A549 (cell line): ENCODE results near the gene AGXT.

Experiments used
- CBX2 ChIP-seq: fragments of 200-600 bp; sonication (generic); IDR thresholded peaks from 2 replicates; pipeline ENCODE4 v1.6.1; 2016; ENCODE audit warnings: low read depth, mild to moderate bottlenecking, borderline replicate concordance
- CHD2 ChIP-seq: fragments of 150-350 bp; IDR thresholded peaks from 2 replicates; pipeline ENCODE4 v1.6.1; 2014; ENCODE audit warnings: low read length; ENCODE audit not compliant: partially characterized antibody
- E2F6 ChIP-seq: IDR thresholded peaks from 2 replicates; pipeline ENCODE4 v1.6.1; 2012; ENCODE audit warnings: low read depth, borderline replicate concordance
- EP300 ChIP-seq, 2 experiments: fragments of >200 bp; sonication (Bioruptor Twin); formaldehyde crosslinking; IDR thresholded peaks; 2 replicates in 1 of 2; 3 replicates in 1 of 2; pipeline ENCODE4 v1.6.1; 2016 to 2017
- GATA3 ChIP-seq: IDR thresholded peaks from 2 replicates; pipeline ENCODE4 v1.6.1; 2012; ENCODE audit warnings: borderline replicate concordance
- MAX ChIP-seq: IDR thresholded peaks from 2 replicates; pipeline ENCODE4 v1.6.1; 2012
- POLR2A ChIP-seq: IDR thresholded peaks from 2 replicates; pipeline ENCODE4 v1.6.1; 2012; ENCODE audit warnings: mild to moderate bottlenecking, low read length
- RAD21 ChIP-seq, 2 experiments: fragments of >200 bp in 1 of 2; sonication (Bioruptor Twin) in 1 of 2; formaldehyde crosslinking in 1 of 2; IDR thresholded peaks in 1 of 2; conservative IDR thresholded peaks in 1 of 2; 2 replicates in 1 of 2; 3 replicates in 1 of 2; pipeline ENCODE4 v1.6.1; 2012 to 2018; ENCODE audit warnings: inconsistent platforms in 1 of 2
- RCOR1 ChIP-seq: fragments of 150-350 bp; IDR thresholded peaks from 2 replicates; pipeline ENCODE4 v1.6.1; 2014; ENCODE audit warnings: antibody characterized with exemption, low read length, low read depth
- TF ChIP-seq, protein P1 (sequence below): fragments of >200 bp; sonication (Bioruptor Twin); formaldehyde crosslinking; IDR thresholded peaks from 3 replicates; pipeline ENCODE4 v1.5.1; 2016
- TF ChIP-seq, protein P2 (sequence below): fragments of 200-600 bp; sonication (generic); IDR thresholded peaks from 2 replicates; pipeline ENCODE4 v1.6.1; 2016; ENCODE audit warnings: antibody characterized with exemption, mild to moderate bottlenecking, moderate library complexity

DNA sequence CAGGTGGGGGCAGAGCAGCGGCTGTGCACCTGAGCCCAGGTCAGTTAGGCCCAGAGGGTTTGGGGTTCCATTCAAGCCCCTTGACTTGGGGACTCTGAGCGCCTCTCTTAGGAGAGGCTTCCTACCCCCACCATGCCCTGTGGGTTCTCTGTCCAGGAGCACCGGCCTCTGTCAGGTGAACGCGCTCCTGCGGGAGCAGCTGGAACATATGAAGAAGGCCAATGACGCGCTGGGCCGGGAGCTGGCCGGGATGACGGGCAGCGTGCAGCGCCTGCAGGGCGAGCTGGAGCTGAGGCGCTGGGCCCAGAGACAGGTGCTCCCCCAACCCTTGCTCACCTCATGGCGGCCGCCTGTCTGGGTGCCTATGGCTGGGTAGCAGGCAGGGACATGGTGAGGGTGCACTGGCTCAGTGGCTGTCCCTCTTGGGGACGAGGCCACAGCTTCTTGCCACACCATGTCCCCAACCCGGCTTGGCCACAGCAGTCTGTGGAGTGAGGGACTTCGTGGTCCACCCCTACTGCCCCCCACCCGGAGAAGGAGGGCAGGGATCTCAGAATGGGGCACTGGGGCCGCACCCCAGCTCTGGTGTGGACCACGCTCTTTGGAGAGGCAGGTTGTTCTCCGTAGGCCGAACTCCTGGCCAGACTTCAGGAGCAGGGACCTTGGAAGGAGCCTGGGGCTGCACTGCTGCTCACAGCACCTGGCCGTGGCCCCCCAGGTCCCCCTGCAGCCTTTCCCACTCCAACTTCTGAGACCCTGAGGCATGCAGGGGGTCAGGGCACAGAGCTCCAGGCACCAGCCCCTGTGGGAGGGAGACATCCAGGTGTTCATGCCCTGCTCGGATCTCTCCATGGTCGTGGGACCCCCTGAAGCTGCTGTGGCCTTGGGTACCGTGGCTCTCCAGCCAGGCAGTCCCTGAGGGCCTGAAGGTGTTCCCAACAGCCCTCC, 57.2 kb downstream of the AGXT start:
- no peak for TF ChIP-seq RAD21 (conservative IDR thresholded peaks at IDR 0.05 in 1 of 2, IDR thresholded peaks at IDR 0.05 in 1 of 2)
- TF ChIP-seq POLR2A = no peak
- TF ChIP-seq, protein P1, sequence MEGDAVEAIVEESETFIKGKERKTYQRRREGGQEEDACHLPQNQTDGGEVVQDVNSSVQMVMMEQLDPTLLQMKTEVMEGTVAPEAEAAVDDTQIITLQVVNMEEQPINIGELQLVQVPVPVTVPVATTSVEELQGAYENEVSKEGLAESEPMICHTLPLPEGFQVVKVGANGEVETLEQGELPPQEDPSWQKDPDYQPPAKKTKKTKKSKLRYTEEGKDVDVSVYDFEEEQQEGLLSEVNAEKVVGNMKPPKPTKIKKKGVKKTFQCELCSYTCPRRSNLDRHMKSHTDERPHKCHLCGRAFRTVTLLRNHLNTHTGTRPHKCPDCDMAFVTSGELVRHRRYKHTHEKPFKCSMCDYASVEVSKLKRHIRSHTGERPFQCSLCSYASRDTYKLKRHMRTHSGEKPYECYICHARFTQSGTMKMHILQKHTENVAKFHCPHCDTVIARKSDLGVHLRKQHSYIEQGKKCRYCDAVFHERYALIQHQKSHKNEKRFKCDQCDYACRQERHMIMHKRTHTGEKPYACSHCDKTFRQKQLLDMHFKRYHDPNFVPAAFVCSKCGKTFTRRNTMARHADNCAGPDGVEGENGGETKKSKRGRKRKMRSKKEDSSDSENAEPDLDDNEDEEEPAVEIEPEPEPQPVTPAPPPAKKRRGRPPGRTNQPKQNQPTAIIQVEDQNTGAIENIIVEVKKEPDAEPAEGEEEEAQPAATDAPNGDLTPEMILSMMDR = no peak
- TF ChIP-seq, protein P2, sequence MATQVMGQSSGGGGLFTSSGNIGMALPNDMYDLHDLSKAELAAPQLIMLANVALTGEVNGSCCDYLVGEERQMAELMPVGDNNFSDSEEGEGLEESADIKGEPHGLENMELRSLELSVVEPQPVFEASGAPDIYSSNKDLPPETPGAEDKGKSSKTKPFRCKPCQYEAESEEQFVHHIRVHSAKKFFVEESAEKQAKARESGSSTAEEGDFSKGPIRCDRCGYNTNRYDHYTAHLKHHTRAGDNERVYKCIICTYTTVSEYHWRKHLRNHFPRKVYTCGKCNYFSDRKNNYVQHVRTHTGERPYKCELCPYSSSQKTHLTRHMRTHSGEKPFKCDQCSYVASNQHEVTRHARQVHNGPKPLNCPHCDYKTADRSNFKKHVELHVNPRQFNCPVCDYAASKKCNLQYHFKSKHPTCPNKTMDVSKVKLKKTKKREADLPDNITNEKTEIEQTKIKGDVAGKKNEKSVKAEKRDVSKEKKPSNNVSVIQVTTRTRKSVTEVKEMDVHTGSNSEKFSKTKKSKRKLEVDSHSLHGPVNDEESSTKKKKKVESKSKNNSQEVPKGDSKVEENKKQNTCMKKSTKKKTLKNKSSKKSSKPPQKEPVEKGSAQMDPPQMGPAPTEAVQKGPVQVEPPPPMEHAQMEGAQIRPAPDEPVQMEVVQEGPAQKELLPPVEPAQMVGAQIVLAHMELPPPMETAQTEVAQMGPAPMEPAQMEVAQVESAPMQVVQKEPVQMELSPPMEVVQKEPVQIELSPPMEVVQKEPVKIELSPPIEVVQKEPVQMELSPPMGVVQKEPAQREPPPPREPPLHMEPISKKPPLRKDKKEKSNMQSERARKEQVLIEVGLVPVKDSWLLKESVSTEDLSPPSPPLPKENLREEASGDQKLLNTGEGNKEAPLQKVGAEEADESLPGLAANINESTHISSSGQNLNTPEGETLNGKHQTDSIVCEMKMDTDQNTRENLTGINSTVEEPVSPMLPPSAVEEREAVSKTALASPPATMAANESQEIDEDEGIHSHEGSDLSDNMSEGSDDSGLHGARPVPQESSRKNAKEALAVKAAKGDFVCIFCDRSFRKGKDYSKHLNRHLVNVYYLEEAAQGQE = no peak
- no peak for TF ChIP-seq RCOR1
- TF ChIP-seq CHD2 = no peak
- no peak for TF ChIP-seq GATA3
- no peak for TF ChIP-seq EP300 (IDR thresholded peaks at IDR 0.05)
- no peak for TF ChIP-seq E2F6
- no peak for TF ChIP-seq MAX
- TF ChIP-seq CBX2 = no peak
